HCT116 (cell line): Measurements from ENCODE around the gene NTHL1. TPM values are rescaled to one million over a fixed set of nuclear protein-coding genes. Genes with fewer than 3 reads are reported as not detected.

Source experiments
- ATAC-seq: fragments of 200-7000 bp; cut with Tn5 transposase; 2 replicates; pipeline ENCODE4 v1.9.1; 2020; ENCODE audit warnings: mild to moderate bottlenecking, moderate library complexity
- BruUV-seq: library from RNA; stranded (reverse); fragments of 400-500 nt; replicated peaks from 2 replicates; lab custom pipeline; 2021; lab: Mats Ljungman, UMichigan
- CTCF ChIA-PET: fragments of 300-600 bp; sonication (Branson Sonifier 250); formaldehyde crosslinking; loops from one replicate; lab custom pipeline; 2021; ENCODE audit warnings: antibody characterized with exemption; lab: Charles Lee
- POLR2A ChIA-PET: fragments of 300-600, 350-600 bp; sonication (Branson Sonifier 250); formaldehyde crosslinking; loops from one replicate; lab custom pipeline; 2021; ENCODE audit warnings: antibody characterized with exemption; lab: Charles Lee
- RAD21 ChIA-PET, 2 experiments: fragments of 300-600 bp; sonication (Branson Sonifier 250); formaldehyde crosslinking; loops; one replicate each; lab custom pipeline; 2023; ENCODE audit warnings: low total read pairs in 2 of 2; ENCODE audit not compliant: uncharacterized antibody in 2 of 2, unreplicated experiment in 2 of 2, low non-redundant PET in 1 of 2; lab: Charles Lee
- DNase-seq: peaks from one replicate; pipeline ENCODE4 v3.0.0-alpha.2; 2010; ENCODE audit warnings: low read depth, low spot score
- H2AFZ ChIP-seq: fragments of 200-600 bp; shearing (Covaris generic), sonication (generic); 2 replicates; pipeline ENCODE4 v1.6.1; 2017; ENCODE audit warnings: low read depth, mixed run types, mixed read lengths, antibody characterized with exemption, low read length; ENCODE audit not compliant: poor library complexity, severe bottlenecking
- H3K27ac ChIP-seq: 2 replicates; pipeline ENCODE4 v1.5.1; 2012; ENCODE audit warnings: low read depth, low read length
- H3K27me3 ChIP-seq: fragments of 200-600 bp; sonication (generic); 2 replicates; pipeline ENCODE4 v1.6.1; 2016; ENCODE audit warnings: mixed run types, low read length, mixed read lengths; ENCODE audit not compliant: insufficient read depth
- H3K36me3 ChIP-seq, 2 experiments: fragments of 200-500 bp in 1 of 2; fragments of 200-600 bp in 1 of 2; sonication (Bioruptor generic) in 1 of 2; sonication (generic) in 1 of 2; 2 replicates each; pipeline versions ENCODE4 v1.5.1 to v1.6.1; 2014 to 2016; ENCODE audit warnings: low read length in 2 of 2, inconsistent platforms in 1 of 2, mixed read lengths in 1 of 2, mixed run types in 1 of 2; ENCODE audit not compliant: insufficient read depth in 2 of 2, control insufficient read depth in 1 of 2
- H3K4me1 ChIP-seq, 2 experiments: fragments of 200-600 bp in 1 of 2; sonication (generic) in 1 of 2; 2 replicates each; pipeline versions ENCODE4 v1.5.1 to v1.6.1; 2012 to 2017; ENCODE audit warnings: low read length in 2 of 2, inconsistent platforms in 1 of 2, mild to moderate bottlenecking in 1 of 2, mixed read lengths in 1 of 2, mixed run types in 1 of 2, moderate library complexity in 1 of 2; ENCODE audit not compliant: insufficient read depth in 2 of 2, control insufficient read depth in 1 of 2
- H3K4me2 ChIP-seq: fragments of 200-600 bp; sonication (generic); 2 replicates; pipeline ENCODE4 v1.6.1; 2017; ENCODE audit warnings: mixed run types, low read length, mixed read lengths
- H3K4me3 ChIP-seq, 2 experiments: fragments of 200-600 bp in 1 of 2; sonication (generic) in 1 of 2; replicated peaks in 1 of 2; 2 replicates each; pipeline ENCODE4 v1.5.1; 2011 to 2016; ENCODE audit warnings: low read length in 2 of 2, control low read depth in 1 of 2, low read depth in 1 of 2, mild to moderate bottlenecking in 1 of 2, mixed read lengths in 1 of 2, mixed run types in 1 of 2
- H3K79me2 ChIP-seq: fragments of 200-600 bp; sonication (generic); 2 replicates; pipeline ENCODE4 v1.6.1; 2017; ENCODE audit warnings: mild to moderate bottlenecking, mixed run types, low read length, moderate library complexity, mixed read lengths; ENCODE audit not compliant: insufficient read depth
- H3K9ac ChIP-seq: fragments of 200-600 bp; sonication (generic); 2 replicates; pipeline ENCODE4 v1.6.1; 2016; ENCODE audit warnings: low read length, mixed read lengths
- H3K9me2 ChIP-seq: fragments of 200-600 bp; sonication (generic), shearing (Covaris generic); 2 replicates; pipeline ENCODE4 v1.6.1; 2017; ENCODE audit warnings: mixed run types, mild to moderate bottlenecking, moderate library complexity; ENCODE audit not compliant: insufficient read depth
- H3K9me3 ChIP-seq, 2 experiments: fragments of 200-500 bp in 1 of 2; fragments of 200-600 bp in 1 of 2; sonication (Bioruptor generic) in 1 of 2; sonication (generic) in 1 of 2; 2 replicates each; pipeline ENCODE4 v1.6.1; 2014 to 2017; ENCODE audit warnings: low read length in 2 of 2, mixed read lengths in 2 of 2, inconsistent platforms in 1 of 2, low read depth in 1 of 2, mild to moderate bottlenecking in 1 of 2, mixed run types in 1 of 2, moderate library complexity in 1 of 2; ENCODE audit not compliant: control insufficient read depth in 1 of 2, insufficient read depth in 1 of 2
- H4K20me1 ChIP-seq: fragments of 200-600 bp; sonication (generic), shearing (Covaris generic); 2 replicates; pipeline ENCODE4 v1.6.1; 2017; ENCODE audit warnings: mixed run types, mild to moderate bottlenecking, moderate library complexity; ENCODE audit not compliant: insufficient read depth
- CBX3 ChIP-seq: IDR thresholded peaks from 2 replicates; pipeline ENCODE4 v1.6.1; 2012; ENCODE audit warnings: low read depth
- CEBPB ChIP-seq: IDR thresholded peaks from 2 replicates; pipeline ENCODE4 v1.6.1; 2012; ENCODE audit warnings: low read depth
- EGR1 ChIP-seq: IDR thresholded peaks from 2 replicates; pipeline ENCODE4 v1.6.1; 2012; ENCODE audit warnings: low read depth
- ELF1 ChIP-seq: IDR thresholded peaks from 2 replicates; pipeline ENCODE4 v1.6.1; 2012; ENCODE audit warnings: low read depth, borderline replicate concordance
- EZH2phosphoT487 ChIP-seq: fragments of 200-600 bp; IDR thresholded peaks from 2 replicates; pipeline ENCODE4 v1.6.1; 2018; ENCODE audit warnings: antibody characterized with exemption, borderline replicate concordance
- FOSL1 ChIP-seq: IDR thresholded peaks from 2 replicates; pipeline ENCODE4 v1.6.1; 2012; ENCODE audit warnings: low read depth
- JUND ChIP-seq: IDR thresholded peaks from 2 replicates; pipeline ENCODE4 v1.6.1; 2012
- MAX ChIP-seq: IDR thresholded peaks from 2 replicates; pipeline ENCODE4 v1.6.1; 2012
- POLR2AphosphoS5 ChIP-seq: IDR thresholded peaks from 2 replicates; pipeline ENCODE4 v1.6.1; 2011; ENCODE audit warnings: mild to moderate bottlenecking, low read depth, low read length, moderate library complexity
- RAD21 ChIP-seq: IDR thresholded peaks from 2 replicates; pipeline ENCODE4 v1.6.1; 2012; ENCODE audit warnings: low read depth, mild to moderate bottlenecking
- SIN3A ChIP-seq: IDR thresholded peaks from 2 replicates; pipeline ENCODE4 v1.6.1; 2012; ENCODE audit warnings: low read depth
- SP1 ChIP-seq: IDR thresholded peaks from 2 replicates; pipeline ENCODE4 v1.6.1; 2012; ENCODE audit warnings: low read depth
- SRF ChIP-seq: IDR thresholded peaks from 2 replicates; pipeline ENCODE4 v1.6.1; 2012; ENCODE audit warnings: low read depth
- YY1 ChIP-seq: IDR thresholded peaks from 2 replicates; pipeline ENCODE4 v1.6.1; 2011; ENCODE audit warnings: low read length, low read depth, moderate library complexity, mild to moderate bottlenecking; ENCODE audit not compliant: insufficient replicate concordance; ENCODE audit errors: extremely low read depth
- ZNF274 ChIP-seq: fragments of 200-500 bp; sonication (Bioruptor generic); IDR thresholded peaks from 2 replicates; pipeline ENCODE4 v1.6.1; 2014; ENCODE audit warnings: mild to moderate bottlenecking, low read depth, low read length, inconsistent platforms
- intact Hi-C: fragments of 100-400 bp; cut with micrococcal nuclease; formaldehyde crosslinking; loops from 2 replicates; pipeline ENCODE4 v1.10.0; 2022
- total RNA-seq: library from RNA; stranded (reverse); gene quantifications from one replicate; pipeline ENCODE4 v1.2.1, GENCODE V29; 2021; ENCODE audit not compliant: unreplicated experiment

NTHL1 gene
- total RNA-seq, 1 experiment from 2014 or later: 40.1 TPM

- no peak for ATAC-seq
- intact Hi-C loops: no loop called here
- Histone ChIP-seq H3K36me3 (no peaks in the 10 kb centered on the region), H4K20me1 (no peaks in the 10 kb centered on the region)
- no TSS peak for BruUV-seq
- TF ChIP-seq SP1 (no peak), SRF (no peak), EGR1 (no peak), RAD21 (no peak), CBX3 (no peak), ZNF274 (no peak), EZH2phosphoT487 (no peak), YY1 (no peak), ELF1 (no peak), FOSL1 (no peak), MAX (no peak), SIN3A (no peak)
- TF ChIP-seq, all 23 proteins: peak for 0
- Histone ChIP-seq H3K4me1 (peaks cover 11 to 26% of the 10 kb centered on the region in 2 experiments), H2AFZ (no peak overlapping the region), H3K79me2 (peaks cover 14% of the 10 kb centered on the region; the same call in 1 of the 2 replicates), H3K4me2 (no peak overlapping the region), H3K9me3 (no peaks in the 10 kb centered on the region), H3K27ac (no peak overlapping the region; the same call in 1 of the 2 replicates), H3K4me3 (no peak overlapping the region), H3K9ac (no peak overlapping the region), H3K27me3 (no peaks in the 10 kb centered on the region), H3K9me2 (no peaks in the 10 kb centered on the region)
- POLR2A ChIA-PET: no interaction called here
- RAD21 ChIA-PET: interaction anchor here in 1 of 2 experiments (0.7 kb wide), 1 partner anchor 174 kb away, joined by 4 read pairs; no protein-coding TSS in a partner anchor
- no peak for DNase-seq
- CTCF ChIA-PET: no interaction called here
Observed at GRCh38 chr16:2030036-2030435, 17.6 kb downstream of the NTHL1 start.

GRCh38 chr16:2029350-2029749, 18.3 kb downstream of the NTHL1 start:
- ChIA-PET RAD21 (interaction anchor here in 1 of 2 experiments (0.7 kb wide), 1 partner anchor 174 kb away, joined by 4 read pairs; no protein-coding TSS in a partner anchor), CTCF (no interaction called here), POLR2A (no interaction called here)
- Histone ChIP-seq H3K9ac (no peak overlapping the region), H3K79me2 (peaks cover 14% of the 10 kb centered on the region; the same call in 1 of the 2 replicates), H3K9me3 (no peaks in the 10 kb centered on the region), H4K20me1 (no peaks in the 10 kb centered on the region), H3K4me3 (no peak overlapping the region), H3K4me2 (no peak overlapping the region), H2AFZ (no peak overlapping the region), H3K27me3 (no peaks in the 10 kb centered on the region), H3K27ac (no peak overlapping the region), H3K9me2 (no peaks in the 10 kb centered on the region), H3K4me1 (peaks cover 11 to 26% of the 10 kb centered on the region in 2 experiments), H3K36me3 (no peaks in the 10 kb centered on the region)
- ATAC-seq (no peak), DNase-seq (no peak)
- no TSS peak for BruUV-seq
- TF ChIP-seq JUND (no peak), POLR2AphosphoS5 (no peak), MAX (no peak), CEBPB (no peak), EZH2phosphoT487 (no peak)
- intact Hi-C loops: loop anchor here (10.0 kb wide), 1 partner anchor 225 kb away; the partner anchor contains the start of gene ECI1
